Anterior cingulate cortex (tissue), 58 donors: ENCODE measurements around the gene HMGB1.

Experiments
- DNase-seq, 58 donors: peaks; one replicate each; lab custom pipeline; 2025; lab: John Stamatoyannopoulos, UW

The HMGB1 gene

DNA sequence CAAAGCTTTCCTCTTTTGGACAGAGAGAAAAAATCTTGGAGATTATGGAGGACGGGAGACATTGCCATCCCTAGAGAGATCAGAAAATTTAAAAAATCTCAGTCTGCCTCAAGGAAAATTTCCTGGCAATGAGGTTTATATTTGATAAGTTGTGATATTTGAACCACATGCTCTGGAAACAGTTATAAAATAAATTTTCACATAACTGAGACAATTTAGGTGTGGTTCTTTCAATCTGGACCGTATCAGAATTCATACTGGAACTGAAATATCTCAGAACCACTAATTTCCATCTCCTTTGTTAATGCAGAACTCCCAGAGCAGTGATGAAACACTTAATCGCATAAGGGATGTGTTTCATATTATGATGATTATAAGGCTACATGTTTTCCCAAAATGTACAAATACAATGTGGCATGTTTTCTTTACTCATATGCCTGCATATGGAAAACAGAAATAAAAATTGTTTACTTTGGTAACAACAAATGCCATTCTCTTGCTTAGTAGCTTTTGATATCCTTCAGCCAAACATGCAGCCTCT is 29.8 kb downstream of the HMGB1 start:
- no peak for DNase-seq

DNA sequence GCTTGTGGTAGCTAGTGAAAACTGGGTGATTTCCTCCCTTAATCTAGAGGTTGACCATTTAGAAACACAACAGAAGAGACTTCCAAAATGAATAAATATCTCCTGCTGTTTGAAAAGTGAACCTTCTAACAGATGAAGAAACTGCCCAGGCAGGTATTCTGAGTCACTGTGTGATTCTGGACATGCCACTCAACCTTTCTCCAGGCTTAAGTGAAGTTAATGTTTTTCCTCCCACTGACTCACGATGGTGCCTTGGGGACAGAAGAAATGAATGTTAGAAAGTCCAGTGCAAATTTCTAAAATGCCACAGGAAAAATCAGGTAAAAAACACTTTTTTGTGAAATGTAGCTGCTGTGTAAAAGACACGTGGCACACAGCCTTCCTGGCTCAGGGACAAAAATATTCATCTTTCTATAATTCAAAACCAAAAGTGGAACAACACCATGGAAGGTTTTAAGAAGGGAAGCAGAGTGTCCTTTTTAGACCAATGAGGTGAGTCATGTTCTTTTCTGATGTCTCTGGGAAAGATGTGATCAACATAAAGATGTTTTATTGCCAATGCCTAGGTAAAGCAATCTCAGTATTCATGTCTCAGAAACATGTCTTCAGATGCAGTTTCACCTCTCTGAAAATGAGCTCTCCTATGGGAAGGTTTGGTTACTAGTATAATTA is 34.3 kb downstream of the HMGB1 start:
- no peak for DNase-seq

DNA sequence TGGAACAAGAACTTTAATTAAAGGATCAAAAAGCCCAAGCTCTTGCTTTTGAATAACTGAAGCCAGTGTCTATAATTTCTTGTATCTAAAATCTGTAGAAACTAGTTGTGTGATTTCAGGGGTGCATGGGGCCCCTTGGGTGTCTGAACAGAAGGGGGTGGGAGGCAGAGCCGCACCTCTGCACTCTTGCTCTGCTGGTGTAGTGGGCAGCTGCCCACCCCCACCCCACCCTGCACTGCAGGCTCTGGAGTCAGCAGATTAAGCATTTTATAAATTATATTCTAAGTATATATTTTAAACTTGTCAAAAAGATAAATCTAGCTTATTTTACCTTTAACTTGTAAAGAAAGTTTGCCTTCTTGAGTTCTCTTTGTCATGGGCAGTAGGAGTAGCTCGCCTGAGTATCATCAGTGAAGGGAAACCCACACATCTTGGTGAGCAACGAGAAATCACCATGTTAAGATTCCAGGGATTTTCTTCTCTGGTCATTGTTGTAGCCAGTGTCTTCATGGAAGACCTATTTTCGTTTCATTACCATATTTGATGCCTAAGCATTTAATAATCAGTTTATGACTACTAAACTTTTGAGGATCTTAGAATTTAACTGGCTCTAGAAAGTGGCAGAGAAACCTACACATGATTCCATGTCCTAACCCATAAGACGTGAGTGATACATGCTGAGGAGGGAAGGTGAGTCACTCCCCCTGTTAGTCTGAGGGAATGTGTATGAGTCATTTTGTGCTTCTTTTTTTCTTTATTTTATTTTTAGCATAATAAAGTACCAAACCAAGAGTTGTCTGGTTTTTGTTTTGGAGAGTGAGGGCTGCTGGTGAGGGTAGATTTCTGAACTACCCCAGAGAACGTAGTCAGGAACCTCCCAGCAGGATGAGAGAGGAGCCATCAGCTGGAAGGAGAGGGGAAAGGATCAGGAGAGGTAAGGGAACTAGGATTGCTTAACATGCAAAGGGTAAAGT is 35.7 kb downstream of the HMGB1 start:
- DNase-seq = no peak

DNA sequence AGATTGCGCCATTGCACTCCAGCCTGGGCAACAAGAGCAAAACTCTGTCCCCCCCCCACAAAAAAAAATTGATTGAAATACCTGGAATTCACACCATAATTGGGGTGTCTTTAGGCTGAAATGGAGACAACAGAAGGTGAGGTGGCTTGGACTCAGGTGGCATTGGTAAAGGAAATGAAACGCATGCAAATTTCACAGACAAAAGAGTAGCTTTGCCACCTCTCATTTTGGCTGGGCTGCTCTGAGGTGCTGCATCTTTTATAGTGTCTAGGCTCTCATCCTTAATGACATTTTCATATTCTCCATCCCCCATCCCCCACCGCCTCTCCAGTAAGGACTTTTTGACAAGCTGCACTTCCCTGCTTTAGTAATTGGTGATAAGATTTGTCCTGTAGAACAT is 36.5 kb downstream of the HMGB1 start:
- no peak for DNase-seq

DNA sequence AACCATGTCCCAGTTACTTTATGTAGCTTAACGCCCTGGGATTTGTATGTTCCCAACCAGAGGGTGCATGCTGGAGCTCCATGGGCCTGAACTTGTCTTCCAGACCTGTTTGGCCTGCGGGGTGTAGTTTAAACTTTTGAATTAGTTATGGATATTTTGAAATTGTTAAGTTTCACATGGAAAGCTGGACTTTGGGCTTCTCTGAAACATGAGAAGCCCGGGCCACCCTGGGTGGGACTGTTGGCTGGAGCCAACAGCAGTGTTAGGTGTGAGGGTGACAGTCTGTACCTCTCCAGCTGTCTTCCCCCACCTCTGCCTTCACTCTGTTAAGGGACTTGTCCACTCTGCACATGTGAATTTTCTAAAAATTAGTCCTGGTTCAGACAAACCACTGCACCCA is 41.8 kb downstream of the HMGB1 start:
- DNase-seq = no peak

DNA sequence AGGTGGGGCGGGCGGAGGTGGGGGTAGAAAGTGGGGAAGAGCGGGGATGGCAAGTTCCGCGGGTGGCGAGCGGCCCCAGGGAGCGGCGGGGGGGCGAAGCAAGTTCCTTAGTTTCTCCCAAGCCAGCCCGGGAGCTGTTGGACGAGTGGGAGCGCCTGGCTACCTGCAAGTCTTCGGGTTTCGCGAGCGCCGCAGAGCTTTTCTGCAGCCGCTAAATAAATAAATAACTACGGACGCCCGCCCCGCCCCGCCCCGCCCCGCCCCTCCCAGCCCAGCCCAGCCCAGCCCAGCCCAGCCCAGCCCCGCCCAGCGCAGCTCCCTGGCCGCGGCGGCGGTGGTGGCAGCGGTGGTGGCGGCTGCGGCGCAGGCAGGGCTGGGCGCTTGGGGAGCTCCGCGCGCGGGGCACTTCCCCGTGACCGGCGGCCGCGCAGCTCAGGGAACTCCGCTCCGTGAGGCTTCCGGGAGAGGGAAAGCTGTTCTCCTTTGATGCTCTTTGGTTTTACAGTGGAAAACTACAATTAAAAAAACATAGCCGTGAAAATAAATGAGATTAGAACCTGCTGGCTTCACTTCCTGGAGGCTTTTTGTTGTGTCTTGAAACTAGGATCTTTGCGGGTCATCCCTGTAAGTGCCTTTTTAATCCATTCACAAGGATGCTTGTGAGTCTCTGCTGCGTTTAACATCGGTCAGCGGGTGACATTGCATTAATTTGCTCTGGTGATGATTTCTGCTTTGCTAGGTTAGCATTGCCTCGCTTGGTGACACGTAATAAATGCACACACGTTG is 43.5 kb downstream of the HMGB1 start, which contains the start of gene UBE2L5:
UBE2L5 (plus strand) TSS at position 440 of the 786 bp plus-strand sequence. CDS start 5,498 bp downstream, outside the sequence.
- DNase-seq = peak in 54 of 58 donors; percentile 18 to 84 (median 66)

DNA sequence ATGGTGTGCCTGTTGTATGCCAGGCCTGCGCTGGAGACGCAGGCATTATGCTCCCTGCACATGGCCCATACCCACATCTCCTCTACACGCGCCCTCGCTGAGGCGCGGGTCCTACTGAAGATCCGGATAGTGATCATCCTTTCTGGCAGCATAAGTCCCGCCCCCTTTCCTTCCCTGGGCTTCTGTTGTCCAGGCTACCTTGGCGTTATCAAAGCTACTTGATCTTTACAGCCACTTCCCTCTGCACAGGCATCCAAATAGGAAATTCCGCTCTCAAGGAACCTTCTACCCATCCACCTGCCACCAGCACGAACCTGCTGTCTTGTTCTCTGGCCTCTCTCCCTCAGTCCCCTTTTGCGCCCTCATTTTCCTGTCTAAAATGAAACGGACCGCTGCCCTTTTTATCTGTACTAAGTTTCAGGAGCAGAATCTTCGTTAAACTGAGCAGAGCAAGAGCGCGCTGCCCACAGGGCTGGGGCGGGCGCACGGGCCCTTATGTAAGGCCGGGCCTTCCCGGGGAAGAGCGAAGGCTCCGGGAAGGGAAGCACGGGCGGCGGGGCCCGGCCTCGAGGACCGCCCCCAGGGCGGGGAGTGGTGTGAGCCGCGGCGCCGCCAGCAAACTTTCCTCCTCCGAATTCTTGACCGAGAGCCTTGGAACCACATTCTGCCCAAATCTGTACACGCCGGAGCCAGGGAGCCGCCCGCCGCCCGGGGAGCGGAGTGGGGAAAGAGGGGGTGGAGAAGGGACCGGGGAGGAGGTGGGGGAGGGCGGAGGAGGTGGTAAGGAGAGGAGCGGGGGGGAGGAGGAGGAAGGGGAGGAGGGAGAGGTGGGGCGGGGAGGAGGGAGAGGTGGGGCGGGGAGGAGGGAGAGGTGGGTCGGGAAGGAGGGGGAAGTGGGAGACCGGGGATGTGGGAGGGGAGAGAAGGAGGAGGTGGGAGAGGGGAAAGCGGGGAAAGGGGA is 44.4 kb downstream of the HMGB1 start:
- DNase-seq = peak in 55 of 58 donors; percentile 15 to 77 (median 59)

DNA sequence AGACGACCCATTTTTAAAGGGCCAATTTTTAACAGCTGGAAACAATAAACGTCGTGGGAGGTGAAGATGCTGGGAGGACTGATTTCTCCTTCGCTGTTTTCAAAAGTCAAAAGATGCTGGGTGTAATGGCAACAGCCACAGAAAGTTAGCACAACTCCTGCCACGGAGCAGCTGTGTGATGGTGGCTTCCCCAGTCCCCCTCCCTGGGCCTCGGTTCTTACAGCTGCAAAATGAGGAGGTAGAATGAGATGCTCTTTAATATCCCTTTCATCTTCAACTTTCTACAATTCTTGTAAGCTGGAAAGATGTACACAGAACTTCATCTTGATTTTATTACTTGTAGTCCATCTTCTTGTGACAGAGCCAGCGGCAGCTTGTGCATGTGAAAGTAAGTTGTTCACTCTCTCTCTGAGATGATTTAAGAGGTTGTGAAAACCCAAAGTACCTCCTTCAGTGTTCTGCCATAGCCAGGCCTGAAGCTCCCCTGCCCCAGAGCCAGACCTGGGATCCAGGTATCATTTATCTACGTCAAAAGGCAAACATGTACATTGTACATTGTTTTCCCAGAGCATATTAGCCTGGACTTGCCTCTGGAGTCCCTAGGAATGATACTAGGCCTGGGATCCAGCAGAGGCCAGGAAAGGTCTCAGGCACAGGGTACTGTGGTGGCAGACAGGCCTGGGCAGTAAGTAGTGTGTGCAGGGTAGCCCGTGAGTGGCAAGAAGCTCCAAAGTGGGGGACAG is 46.8 kb downstream of the HMGB1 start:
- no peak for DNase-seq

DNA sequence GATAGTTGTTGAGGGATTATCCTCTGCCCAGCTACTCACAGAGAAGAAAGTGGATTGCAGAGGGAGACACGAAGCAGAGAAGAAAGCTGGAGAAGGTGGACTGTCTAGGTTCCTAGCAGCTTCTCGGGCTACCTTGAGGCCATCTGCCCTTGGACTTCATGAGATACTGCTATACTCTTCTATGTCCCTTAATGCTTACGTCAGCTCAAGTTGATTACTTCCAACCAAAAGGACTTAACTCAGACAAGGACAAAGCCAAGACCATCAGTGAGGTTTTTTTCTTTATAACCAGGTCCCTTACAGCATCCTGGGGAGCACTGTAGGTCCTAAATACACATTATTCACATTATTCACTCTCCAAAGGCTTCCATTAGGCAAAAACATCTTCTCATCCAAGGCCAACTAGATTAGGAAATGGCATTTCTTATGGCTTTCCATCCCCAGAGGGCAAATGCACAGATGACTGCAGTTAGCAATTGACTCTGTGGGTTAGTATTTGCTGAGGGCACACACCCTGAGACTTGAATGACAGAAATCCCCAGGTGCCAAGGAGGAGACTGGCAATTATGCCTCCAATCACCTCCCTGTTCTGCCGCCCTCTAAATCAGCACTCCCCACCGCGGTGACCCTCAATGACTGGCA is 47.5 kb downstream of the HMGB1 start:
- DNase-seq = no peak

DNA sequence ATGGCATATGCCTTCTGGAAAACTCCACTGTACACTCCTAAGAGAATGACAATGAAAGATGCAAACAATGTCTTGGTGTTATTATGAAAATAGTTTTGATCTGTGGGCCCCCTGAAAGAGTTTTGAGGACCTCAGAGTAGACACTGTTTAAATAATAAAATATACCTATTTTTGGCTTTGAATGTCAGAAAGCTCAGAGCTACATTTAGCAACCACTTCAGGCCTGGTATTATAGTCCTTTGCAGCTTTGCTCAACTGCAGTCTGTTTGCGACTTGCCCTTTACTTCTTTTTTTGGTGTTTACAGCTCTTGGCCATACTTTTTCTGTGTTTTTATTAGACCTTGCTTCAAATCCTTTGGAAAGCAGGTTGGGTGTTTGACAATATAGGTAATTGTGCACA is 49.3 kb downstream of the HMGB1 start:
- DNase-seq = no peak

DNA sequence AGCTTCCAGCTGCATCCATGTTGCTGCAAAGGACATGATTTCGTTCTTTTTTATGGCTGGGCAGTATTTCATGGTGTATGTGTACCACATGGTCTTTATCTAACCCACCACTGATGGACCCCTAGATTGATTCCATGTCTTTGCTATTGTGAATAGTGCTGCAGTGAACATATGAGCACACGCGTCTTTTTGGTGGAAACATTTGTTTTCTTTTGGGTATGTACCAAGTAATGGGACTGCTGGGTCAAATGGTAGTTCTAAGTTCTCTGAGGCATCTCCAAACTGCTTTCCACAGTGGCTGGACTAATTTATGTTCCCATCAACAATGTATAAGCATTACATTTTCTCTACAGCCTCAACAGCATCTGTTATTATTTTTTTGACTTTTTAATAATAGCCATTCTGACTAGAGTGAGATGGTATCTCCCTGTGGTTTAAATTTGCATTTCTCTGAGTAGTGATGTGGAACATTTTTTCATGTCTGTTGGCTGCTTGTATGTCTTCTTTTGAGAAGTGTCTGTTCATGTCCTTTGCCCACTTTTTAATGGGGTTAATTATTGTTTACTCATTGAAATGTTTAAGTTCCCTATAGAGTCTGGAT is 50.2 kb downstream of the HMGB1 start:
- DNase-seq = no peak

DNA sequence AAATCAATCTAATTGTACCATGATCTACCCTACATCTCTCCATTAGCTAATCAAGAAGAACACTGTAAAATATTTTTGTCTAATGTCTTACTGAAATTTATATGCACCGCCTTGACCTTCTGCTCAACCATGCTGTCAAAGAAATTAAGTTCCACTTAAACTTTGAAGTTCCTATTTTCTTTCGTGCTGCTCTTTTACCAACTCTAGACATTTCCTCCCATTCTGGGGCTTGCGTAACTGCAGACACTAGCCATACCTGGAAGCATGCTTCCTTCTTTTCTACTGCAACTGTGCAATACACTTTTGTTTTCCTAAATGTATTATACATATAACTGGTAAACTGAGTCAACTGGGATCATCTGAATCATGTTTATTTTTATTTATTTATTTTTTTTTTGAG is 51.9 kb downstream of the HMGB1 start:
- no peak for DNase-seq

DNA sequence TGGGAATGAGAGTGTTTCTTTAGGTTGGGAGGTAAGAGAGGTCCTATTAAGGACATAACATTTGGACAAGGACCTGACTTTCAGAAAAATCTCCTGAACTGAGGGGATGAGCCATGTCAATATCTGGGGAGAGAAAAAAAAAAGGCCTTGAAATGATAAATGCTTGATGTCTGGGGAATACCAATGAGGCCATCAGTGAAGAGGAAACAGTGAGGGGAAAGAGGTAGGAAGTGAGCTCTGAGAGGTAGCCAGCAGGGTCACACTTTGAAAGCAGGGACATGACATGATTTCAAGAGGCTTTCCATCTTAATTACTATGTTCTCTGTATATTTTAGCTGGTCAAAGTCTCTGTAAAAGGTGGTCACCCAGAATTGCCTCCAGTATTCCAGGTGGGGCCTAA is 53.4 kb downstream of the HMGB1 start:
- no peak for DNase-seq

DNA sequence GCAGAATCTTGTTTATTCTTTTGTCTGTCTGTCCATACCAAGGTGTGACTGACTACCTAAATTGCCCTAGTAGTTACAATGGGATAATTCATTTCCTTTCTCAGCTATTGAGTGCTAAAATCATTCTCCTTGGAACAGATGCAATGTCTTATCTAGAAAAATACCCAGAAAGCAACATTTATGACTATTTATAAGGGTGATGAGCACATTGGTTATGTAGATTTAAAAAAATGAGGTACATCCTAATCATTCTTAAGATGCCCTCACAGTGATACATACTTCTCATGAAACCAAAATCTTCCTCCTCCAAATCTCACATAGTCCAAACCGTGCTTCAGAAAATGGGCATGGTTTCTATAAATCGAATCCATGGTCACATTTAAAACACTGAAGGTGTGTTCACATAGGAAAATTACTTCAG is 55.0 kb downstream of the HMGB1 start:
- no peak for DNase-seq

DNA sequence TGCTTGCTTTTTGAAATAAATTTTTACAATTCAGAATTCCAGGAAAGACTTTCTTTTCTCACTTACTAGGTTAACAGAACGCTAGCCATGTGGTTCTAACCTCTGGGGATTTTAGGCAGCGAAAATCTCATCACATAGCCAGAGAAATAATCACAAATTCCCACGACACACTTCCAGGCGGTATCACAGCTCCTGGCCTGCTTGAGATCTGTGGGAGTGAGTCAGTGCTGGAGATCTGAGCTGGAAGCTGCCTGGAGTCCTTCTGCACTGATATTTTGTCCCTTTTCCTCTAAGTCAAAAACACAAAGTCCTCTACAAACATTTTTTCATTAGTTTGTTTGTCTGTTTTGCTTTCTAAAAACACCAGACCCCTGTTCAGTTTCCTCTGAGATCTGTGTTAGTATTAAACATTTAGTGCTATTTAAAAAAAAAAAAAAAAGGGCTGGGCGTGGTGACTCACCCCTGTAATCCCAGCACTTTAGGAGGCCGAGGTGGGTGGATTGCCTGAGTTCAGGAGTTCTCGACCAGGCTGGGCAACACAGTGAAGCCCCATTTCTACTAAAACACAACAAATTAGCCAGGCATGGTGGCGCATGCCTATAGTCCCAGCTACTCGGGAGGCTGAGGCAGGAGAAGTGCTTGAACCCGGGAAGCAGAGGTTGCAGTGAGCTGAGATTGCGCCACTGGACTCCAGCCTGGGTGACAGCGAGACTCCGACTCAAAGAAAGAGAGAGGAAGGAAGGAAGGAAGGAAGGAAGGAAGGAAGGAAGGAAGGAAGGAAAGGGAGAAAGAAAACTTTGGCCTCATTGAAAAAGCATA is 55.6 kb downstream of the HMGB1 start:
- peak in 4 of 58 donors; percentile 1 to 20 (median 8) for DNase-seq

DNA sequence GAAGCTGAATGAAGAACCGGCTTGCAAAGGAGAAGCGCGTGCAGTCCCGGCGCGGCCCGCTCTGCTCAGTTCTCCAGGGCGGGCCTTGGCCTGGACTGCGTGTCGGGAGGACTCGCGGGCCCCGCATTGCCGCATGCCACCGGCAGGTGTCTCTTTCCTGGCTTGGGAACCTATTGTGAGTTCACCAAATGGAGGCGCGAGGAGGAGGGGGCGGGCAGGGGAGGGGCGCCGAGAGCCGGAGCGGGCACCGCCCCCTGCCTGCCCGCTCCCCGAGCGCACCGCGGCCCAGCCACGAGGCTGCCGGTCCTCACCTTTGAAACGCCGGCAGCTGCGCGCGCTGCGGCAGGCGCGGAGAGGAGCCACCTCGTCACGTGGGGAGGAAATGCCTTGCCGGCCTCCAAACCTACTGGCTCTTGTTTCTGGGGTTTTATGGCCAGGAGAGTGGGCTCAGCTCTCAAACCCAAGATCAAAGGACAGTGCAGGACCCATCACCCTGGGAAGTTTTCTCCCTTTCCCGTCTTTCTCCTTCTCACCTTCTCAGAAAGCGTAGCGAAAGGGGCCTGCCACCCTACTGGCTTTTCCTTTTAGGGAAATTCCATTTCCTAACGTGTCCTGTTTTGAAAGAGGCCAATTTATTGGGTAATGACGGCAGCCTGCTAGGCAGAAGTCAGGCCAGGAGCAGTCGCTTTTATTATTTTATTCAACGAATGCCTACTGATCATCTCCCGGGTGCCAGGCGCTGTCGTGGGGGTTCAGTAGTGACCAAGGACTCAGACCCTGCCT is 57.2 kb downstream of the HMGB1 start:
- DNase-seq = peak; percentile 15 to 91 (median 81)
